ENCODE measurements around the gene CREG2. TPM values are rescaled to one million over a fixed set of nuclear protein-coding genes. Genes with fewer than 3 reads are reported as not detected.

CREG2 gene
- polyA plus RNA-seq, 1 donor from 2014 or later: 1.2 TPM

GRCh38 chr2:101401326-101401665 is 14.0 kb upstream of the CREG2 start:
- Histone ChIP-seq H3F3A (ENCODE audit: insufficient read depth, low read length, poor library complexity, severe bottlenecking) (no peaks in the 10 kb centered on the region), H3K79me2 (replicated peaks; ENCODE audit: insufficient read depth, low read length) (no peaks in the 10 kb centered on the region), H3K27me3 (ENCODE audit: insufficient read depth, low read depth, low read length) (no peaks in the 10 kb centered on the region), H2AFZ (ENCODE audit: low read depth, low read length) (no peak overlapping the region), H4K20me1 (ENCODE audit: insufficient read depth) (no peaks in the 10 kb centered on the region), H3K4me2 (ENCODE audit: low read length) (no peak overlapping the region), H3K9me2 (ENCODE audit: insufficient read depth, low read length) (no peaks in the 10 kb centered on the region), H3K27ac (ENCODE audit: low read length) (no peak overlapping the region), H3K9ac (ENCODE audit: low read length) (no peak overlapping the region), H3K9me3 (ENCODE audit: low read length) (no peaks in the 10 kb centered on the region), H3K36me3 (ENCODE audit: insufficient read depth, low read length) (no peaks in the 10 kb centered on the region), H3K4me3 (ENCODE audit: low read length) (no peak overlapping the region)
- no peak for TF ChIP-seq EZH2 (IDR thresholded peaks at IDR 0.05; ENCODE audit: borderline replicate concordance, insufficient read depth, low read length, poor library complexity, severe bottlenecking)
- no peak for TF ChIP-seq RAD21 (conservative IDR thresholded peaks at IDR 0.05)
- no peak for TF ChIP-seq TAF1 (IDR thresholded peaks at IDR 0.05; ENCODE audit: low read depth)
- no peak for TF ChIP-seq SMC3 (conservative IDR thresholded peaks at IDR 0.05; ENCODE audit: poor library complexity)
- no peak for TF ChIP-seq EP300 (conservative IDR thresholded peaks at IDR 0.05; ENCODE audit: poor library complexity, severe bottlenecking)
- TF ChIP-seq, protein P1, sequence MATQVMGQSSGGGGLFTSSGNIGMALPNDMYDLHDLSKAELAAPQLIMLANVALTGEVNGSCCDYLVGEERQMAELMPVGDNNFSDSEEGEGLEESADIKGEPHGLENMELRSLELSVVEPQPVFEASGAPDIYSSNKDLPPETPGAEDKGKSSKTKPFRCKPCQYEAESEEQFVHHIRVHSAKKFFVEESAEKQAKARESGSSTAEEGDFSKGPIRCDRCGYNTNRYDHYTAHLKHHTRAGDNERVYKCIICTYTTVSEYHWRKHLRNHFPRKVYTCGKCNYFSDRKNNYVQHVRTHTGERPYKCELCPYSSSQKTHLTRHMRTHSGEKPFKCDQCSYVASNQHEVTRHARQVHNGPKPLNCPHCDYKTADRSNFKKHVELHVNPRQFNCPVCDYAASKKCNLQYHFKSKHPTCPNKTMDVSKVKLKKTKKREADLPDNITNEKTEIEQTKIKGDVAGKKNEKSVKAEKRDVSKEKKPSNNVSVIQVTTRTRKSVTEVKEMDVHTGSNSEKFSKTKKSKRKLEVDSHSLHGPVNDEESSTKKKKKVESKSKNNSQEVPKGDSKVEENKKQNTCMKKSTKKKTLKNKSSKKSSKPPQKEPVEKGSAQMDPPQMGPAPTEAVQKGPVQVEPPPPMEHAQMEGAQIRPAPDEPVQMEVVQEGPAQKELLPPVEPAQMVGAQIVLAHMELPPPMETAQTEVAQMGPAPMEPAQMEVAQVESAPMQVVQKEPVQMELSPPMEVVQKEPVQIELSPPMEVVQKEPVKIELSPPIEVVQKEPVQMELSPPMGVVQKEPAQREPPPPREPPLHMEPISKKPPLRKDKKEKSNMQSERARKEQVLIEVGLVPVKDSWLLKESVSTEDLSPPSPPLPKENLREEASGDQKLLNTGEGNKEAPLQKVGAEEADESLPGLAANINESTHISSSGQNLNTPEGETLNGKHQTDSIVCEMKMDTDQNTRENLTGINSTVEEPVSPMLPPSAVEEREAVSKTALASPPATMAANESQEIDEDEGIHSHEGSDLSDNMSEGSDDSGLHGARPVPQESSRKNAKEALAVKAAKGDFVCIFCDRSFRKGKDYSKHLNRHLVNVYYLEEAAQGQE (IDR thresholded peaks at IDR 0.05; ENCODE audit: borderline replicate concordance): no peak
- TF ChIP-seq POLR2AphosphoS5 (IDR thresholded peaks at IDR 0.05): no peak
- TF ChIP-seq, protein P2, sequence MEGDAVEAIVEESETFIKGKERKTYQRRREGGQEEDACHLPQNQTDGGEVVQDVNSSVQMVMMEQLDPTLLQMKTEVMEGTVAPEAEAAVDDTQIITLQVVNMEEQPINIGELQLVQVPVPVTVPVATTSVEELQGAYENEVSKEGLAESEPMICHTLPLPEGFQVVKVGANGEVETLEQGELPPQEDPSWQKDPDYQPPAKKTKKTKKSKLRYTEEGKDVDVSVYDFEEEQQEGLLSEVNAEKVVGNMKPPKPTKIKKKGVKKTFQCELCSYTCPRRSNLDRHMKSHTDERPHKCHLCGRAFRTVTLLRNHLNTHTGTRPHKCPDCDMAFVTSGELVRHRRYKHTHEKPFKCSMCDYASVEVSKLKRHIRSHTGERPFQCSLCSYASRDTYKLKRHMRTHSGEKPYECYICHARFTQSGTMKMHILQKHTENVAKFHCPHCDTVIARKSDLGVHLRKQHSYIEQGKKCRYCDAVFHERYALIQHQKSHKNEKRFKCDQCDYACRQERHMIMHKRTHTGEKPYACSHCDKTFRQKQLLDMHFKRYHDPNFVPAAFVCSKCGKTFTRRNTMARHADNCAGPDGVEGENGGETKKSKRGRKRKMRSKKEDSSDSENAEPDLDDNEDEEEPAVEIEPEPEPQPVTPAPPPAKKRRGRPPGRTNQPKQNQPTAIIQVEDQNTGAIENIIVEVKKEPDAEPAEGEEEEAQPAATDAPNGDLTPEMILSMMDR (IDR thresholded peaks at IDR 0.05; ENCODE audit: poor library complexity, severe bottlenecking): no peak
- no peak for TF ChIP-seq MXI1 (conservative IDR thresholded peaks at IDR 0.05; ENCODE audit: poor library complexity, severe bottlenecking)

DNA sequence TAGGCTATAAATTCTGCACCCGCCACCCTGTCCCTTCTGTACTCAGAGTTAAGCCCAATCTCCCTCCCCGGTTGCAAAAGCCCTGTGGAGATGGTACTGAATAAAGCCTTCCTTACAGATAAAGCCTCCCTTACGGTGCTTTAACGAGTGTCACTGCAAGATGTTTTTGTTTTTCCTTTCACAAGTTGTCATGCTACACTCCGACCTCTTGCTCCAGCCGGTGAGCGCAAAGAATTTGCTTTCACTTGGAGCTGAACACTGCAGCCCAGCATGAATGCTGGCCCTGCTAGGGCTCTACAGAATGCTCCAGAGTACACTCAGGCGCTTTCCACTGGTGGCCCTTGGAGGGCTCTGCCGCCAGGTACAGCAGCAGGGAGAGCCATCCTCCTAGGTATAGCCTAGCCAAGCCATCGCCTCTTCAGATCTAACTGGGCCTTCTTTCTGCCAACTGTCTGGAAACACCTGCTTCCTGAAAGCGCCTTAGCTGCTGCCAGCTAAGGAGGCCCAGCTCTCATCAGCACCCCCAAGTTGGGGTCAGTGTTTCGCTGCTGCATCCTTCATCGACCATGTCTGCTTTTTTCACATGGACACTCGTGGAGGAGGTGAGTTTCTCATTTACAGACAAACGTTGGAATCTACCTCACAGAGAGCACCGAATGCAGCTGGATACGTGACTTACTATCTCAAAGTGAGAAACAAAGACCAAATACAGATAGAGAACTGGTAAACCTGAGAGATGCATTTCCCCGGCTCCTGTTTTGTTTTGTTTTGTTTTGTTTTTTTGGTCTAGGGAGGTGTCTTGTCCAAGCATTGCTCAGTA is 13.4 kb upstream of the CREG2 start:
- no peaks in the 10 kb centered on the region for H3K9me2 ChIP-seq (ENCODE audit: insufficient read depth, low read length)
- no peak overlapping the region for H3K9ac ChIP-seq (ENCODE audit: low read length)
- H3K27ac ChIP-seq (ENCODE audit: low read length): no peak overlapping the region
- TF ChIP-seq SMC3 (conservative IDR thresholded peaks at IDR 0.05; ENCODE audit: poor library complexity) (no peak), TAF1 (IDR thresholded peaks at IDR 0.05; ENCODE audit: low read depth) (no peak), EP300 (conservative IDR thresholded peaks at IDR 0.05; ENCODE audit: poor library complexity, severe bottlenecking) (no peak), EZH2 (IDR thresholded peaks at IDR 0.05; ENCODE audit: borderline replicate concordance, insufficient read depth, low read length, poor library complexity, severe bottlenecking) (no peak), POLR2AphosphoS5 (IDR thresholded peaks at IDR 0.05) (no peak), MXI1 (conservative IDR thresholded peaks at IDR 0.05; ENCODE audit: poor library complexity, severe bottlenecking) (no peak), RAD21 (conservative IDR thresholded peaks at IDR 0.05) (no peak)
- TF ChIP-seq, protein P2 (IDR thresholded peaks at IDR 0.05; ENCODE audit: poor library complexity, severe bottlenecking): no peak
- TF ChIP-seq, protein P1 (IDR thresholded peaks at IDR 0.05; ENCODE audit: borderline replicate concordance): no peak
- H3K79me2 ChIP-seq (replicated peaks; ENCODE audit: insufficient read depth, low read length): no peaks in the 10 kb centered on the region
- H2AFZ ChIP-seq (ENCODE audit: low read depth, low read length): no peak overlapping the region
- no peaks in the 10 kb centered on the region for H3K9me3 ChIP-seq (ENCODE audit: low read length)
- no peaks in the 10 kb centered on the region for H3K27me3 ChIP-seq (ENCODE audit: insufficient read depth, low read depth, low read length)
- H3F3A ChIP-seq (ENCODE audit: insufficient read depth, low read length, poor library complexity, severe bottlenecking): no peaks in the 10 kb centered on the region
- no peak overlapping the region for H3K4me3 ChIP-seq (ENCODE audit: low read length)
- no peaks in the 10 kb centered on the region for H3K36me3 ChIP-seq (ENCODE audit: insufficient read depth, low read length)
- H3K4me2 ChIP-seq (ENCODE audit: low read length): no peak overlapping the region
- H4K20me1 ChIP-seq (ENCODE audit: insufficient read depth): no peaks in the 10 kb centered on the region

Data from neural cell (in vitro differentiated cells).